CD4-positive, CD25-positive, alpha-beta regulatory T cell (primary cell): ENCODE data around the gene FXYD7. TPM values are rescaled to one million over a fixed set of nuclear protein-coding genes. Genes with fewer than 3 reads are reported as not detected.

Experiments
- ATAC-seq, 2 donors: fragments of 150-1000 bp; cut with Tn5 transposase; one replicate each; pipeline ENCODE4 v1.10.0; 2021; ENCODE audit warnings: low read depth in 2 of 2, moderate number of reproducible peaks in 2 of 2, moderate library complexity in 1 of 2
- DNase-seq, 3 donors: peaks; one replicate each; pipeline versions ENCODE4 v3.0.0 to v3.0.0-alpha.2; 2012 to 2022; ENCODE audit warnings: mixed read lengths in 1 of 3
- H3K27ac ChIP-seq: one replicate; pipeline ENCODE4 v1.7.0; 2013; ENCODE audit warnings: mild to moderate bottlenecking, low read length; ENCODE audit not compliant: insufficient read depth, poor library complexity, severe bottlenecking
- H3K27me3 ChIP-seq: one replicate; pipeline ENCODE4 v1.7.0; 2013; ENCODE audit warnings: low read length; ENCODE audit not compliant: control insufficient read depth, insufficient read depth
- H3K36me3 ChIP-seq: one replicate; pipeline ENCODE4 v1.7.0; 2013; ENCODE audit warnings: mild to moderate bottlenecking, low read length, moderate library complexity; ENCODE audit not compliant: control insufficient read depth, insufficient read depth
- H3K4me1 ChIP-seq: 2 replicates; pipeline ENCODE4 v1.7.0; 2013; ENCODE audit warnings: mild to moderate bottlenecking, low read length; ENCODE audit not compliant: insufficient read depth, control insufficient read depth, poor library complexity, severe bottlenecking
- H3K4me3 ChIP-seq: one replicate; pipeline ENCODE4 v1.7.0; 2013; ENCODE audit warnings: low read depth, mild to moderate bottlenecking, low read length, moderate library complexity
- H3K9me3 ChIP-seq, 2 experiments: 1 replicate in 1 of 2; 2 replicates in 1 of 2; pipeline ENCODE4 v1.7.0; 2013; ENCODE audit warnings: low read length in 2 of 2, mild to moderate bottlenecking in 1 of 2, moderate library complexity in 1 of 2; ENCODE audit not compliant: control insufficient read depth in 2 of 2
- H3K27ac Mint-ChIP-seq, 3 donors: one replicate each; pipeline ENCODE4 v1.8.0; 2020 to 2022; ENCODE audit warnings: mild to moderate bottlenecking in 3 of 3, mixed read lengths in 3 of 3, moderate library complexity in 2 of 3
- H3K27me3 Mint-ChIP-seq: one replicate; pipeline ENCODE4 v1.8.0; 2022; ENCODE audit warnings: mild to moderate bottlenecking, mixed read lengths
- H3K36me3 Mint-ChIP-seq: one replicate; pipeline ENCODE4 v1.8.0; 2020; ENCODE audit warnings: mixed read lengths
- H3K4me1 Mint-ChIP-seq, 4 donors: one replicate each; pipeline ENCODE4 v1.8.0; 2020 to 2022; ENCODE audit warnings: mixed read lengths in 4 of 4, mild to moderate bottlenecking in 1 of 4
- H3K4me3 Mint-ChIP-seq, 4 donors: one replicate each; pipeline ENCODE4 v1.8.0; 2020 to 2022; ENCODE audit warnings: mild to moderate bottlenecking in 4 of 4, mixed read lengths in 4 of 4, moderate library complexity in 3 of 4
- H3K9me3 Mint-ChIP-seq, 7 donors: one replicate each; pipeline ENCODE4 v1.8.0; 2020 to 2022; ENCODE audit warnings: mixed read lengths in 7 of 7, mild to moderate bottlenecking in 3 of 7, moderate library complexity in 2 of 7
- polyA plus RNA-seq, 4 donors: library from polyadenylated mRNA; unstranded; fragments of 300-500 nt; fragmentation: Illumina TruSeq; gene quantifications; one replicate each; pipeline ENCODE4 v1.2.3, GENCODE V29; 2021
- total RNA-seq: library from RNA; stranded (reverse); gene quantifications from one replicate; pipeline ENCODE4 v1.2.3, GENCODE V29; 2022

Gene FXYD7
- total and polyA plus RNA-seq, 5 donors from 2014 or later: 3.2 to 9.3 (median 4.9) TPM

DNA sequence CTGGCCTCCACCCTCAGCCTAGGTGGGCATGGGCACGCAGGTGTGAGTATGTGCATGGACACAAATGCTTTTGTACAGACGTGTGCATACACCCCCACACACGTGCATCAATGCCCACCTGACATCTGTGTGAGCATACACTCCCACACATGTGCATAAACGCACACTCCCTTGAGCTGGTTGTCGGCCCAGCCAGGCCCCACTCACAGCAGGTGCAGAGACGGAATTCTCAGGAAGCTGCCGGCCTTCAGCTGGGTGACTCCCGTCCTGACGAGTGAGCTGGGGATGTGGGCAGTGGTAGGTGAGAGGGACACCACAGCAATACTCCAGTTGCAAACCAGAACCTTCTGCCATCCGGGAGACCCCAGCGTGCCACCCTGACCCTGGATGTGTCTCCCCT, 9.2 kb upstream of the FXYD7 start:
- H3K27me3 Mint-ChIP-seq: no peaks in the 10 kb centered on the region
- Histone ChIP-seq H3K27ac (no peak overlapping the region), H3K4me3 (no peak overlapping the region), H3K36me3 (no peaks in the 10 kb centered on the region), H3K9me3 (no peaks in the 10 kb centered on the region), H3K4me1 (no peaks in the 10 kb centered on the region), H3K27me3 (no peaks in the 10 kb centered on the region)
- no peaks in the 10 kb centered on the region for H3K36me3 Mint-ChIP-seq
- H3K4me1 Mint-ChIP-seq: peaks cover 0 to 8% (median 4%) of the 10 kb centered on the region in 4 donors
- no peak overlapping the region for H3K4me3 Mint-ChIP-seq
- no peak overlapping the region for H3K27ac Mint-ChIP-seq
- DNase-seq: no peak
- no peak for ATAC-seq
- peaks cover 0 to 11% (median 0%) of the 10 kb centered on the region in 7 donors for H3K9me3 Mint-ChIP-seq

DNA sequence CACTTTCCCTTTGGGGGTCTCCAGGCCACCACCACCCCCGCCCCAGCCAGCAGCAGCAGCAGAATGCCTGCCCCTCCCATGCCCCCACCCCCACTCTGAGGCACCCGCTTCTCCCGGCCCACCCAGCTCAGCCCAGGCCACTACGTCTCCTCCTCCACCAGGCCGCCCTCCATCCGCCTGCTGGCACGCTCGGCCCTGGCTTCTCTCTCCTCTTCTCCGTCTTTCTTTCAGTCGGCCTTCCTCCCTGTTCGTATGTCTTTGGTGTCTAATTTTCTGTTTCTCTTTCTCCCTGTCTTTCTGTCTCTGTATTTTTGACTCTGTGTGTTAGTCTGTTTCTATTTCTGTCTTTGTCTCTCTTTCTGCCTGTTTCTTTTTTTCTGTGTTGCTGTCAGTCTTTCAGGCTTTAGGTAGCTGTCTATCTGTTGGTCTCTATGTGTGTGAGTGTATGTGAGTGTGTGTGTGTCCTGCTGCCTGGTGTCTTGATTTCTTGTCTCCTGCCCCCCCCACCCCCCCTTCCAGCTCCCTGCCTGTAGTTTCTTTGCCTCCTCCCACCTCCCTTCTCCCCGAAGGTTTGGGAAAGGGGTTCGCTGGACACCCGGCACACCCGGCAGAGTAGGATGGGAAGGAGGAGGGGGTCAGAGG, 8.3 kb upstream of the FXYD7 start, which contains the start of gene LGI4:
TSS of gene LGI4 (minus strand) at position 459 of the 642 bp plus-strand sequence. CDS start at position 80, 379 bp downstream.
- Histone ChIP-seq H3K36me3 (no peaks in the 10 kb centered on the region), H3K27ac (no peak within 1 kb of the TSS), H3K9me3 (no peaks in the 10 kb centered on the region), H3K4me1 (no peaks in the 10 kb centered on the region), H3K27me3 (no peaks in the 10 kb centered on the region), H3K4me3 (no peak within 1 kb of the TSS)
- Mint-ChIP-seq H3K27me3 (no peaks in the 10 kb centered on the region), H3K27ac (peak within 1 kb of the TSS in 2 of 3 donors; percentile 24 to 64), H3K4me1 (peaks cover 0 to 8% (median 4%) of the 10 kb centered on the region in 4 donors), H3K36me3 (no peaks in the 10 kb centered on the region), H3K9me3 (peaks cover 0 to 11% (median 0%) of the 10 kb centered on the region in 7 donors), H3K4me3 (no peak within 1 kb of the TSS)
- ATAC-seq (no peak), DNase-seq (no peak)

DNA sequence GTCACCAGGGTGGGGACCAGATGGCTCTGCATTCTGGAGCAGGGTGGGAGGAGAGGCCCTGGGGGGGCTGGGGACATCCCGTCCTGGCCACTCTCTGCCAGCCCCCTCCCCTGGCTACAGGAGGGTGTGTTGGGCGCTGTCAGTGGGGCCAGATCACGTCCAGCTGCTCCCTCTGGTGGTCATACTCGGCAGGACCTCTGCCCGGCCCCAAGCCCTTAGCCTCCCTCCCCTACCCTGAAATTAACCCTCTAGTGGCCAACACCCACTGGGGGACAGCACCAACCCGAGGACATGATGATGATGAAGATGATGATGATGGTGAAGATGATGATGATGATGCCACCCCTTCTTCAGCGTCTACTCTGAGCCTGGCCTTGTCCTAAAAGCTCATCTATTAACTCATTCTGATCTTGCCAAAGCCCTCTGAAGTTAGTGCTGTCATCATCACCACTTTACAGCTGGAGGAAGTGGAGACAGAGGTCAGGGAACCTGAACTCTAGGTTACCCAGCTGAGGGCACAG, 7.6 kb upstream of the FXYD7 start:
- peak; percentile 42 to 69 (median 54) for DNase-seq
- peaks cover 0 to 8% (median 4%) of the 10 kb centered on the region in 4 donors for H3K4me1 Mint-ChIP-seq
- H3K27ac Mint-ChIP-seq: peak overlapping the region in 1 of 3 donors; percentile 24
- peak; percentile 65 to 78 for ATAC-seq
- no peak overlapping the region for H3K27ac ChIP-seq
- no peaks in the 10 kb centered on the region for H3K9me3 ChIP-seq
- H3K4me3 Mint-ChIP-seq: no peak overlapping the region
- no peaks in the 10 kb centered on the region for H3K27me3 ChIP-seq
- no peaks in the 10 kb centered on the region for H3K36me3 Mint-ChIP-seq
- peaks cover 3% of the 10 kb centered on the region for H3K4me1 ChIP-seq
- H3K4me3 ChIP-seq: no peak overlapping the region
- H3K36me3 ChIP-seq: no peaks in the 10 kb centered on the region
- no peaks in the 10 kb centered on the region for H3K27me3 Mint-ChIP-seq
- H3K9me3 Mint-ChIP-seq: peaks cover 0 to 11% (median 0%) of the 10 kb centered on the region in 7 donors

DNA sequence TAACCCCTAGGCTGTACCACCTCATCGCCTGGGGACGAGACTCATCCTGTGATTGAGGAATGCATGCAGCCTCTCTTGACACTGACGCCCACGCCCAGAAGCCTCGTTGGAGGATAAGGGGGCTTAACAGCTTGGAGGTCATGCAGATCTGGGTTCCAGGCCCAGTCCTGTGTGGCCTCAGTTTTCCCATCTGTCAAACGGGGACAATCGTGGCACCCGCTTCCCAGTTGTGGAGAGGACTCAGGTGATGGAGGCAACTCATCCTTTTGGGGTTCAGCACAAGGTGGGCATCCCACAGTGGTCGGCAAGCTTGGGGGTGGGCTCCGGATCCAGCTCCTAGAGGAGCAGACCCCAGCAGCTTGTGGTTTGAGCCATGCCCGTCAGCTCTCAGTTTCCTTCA, 6.8 kb upstream of the FXYD7 start:
- Histone ChIP-seq H3K27me3 (no peaks in the 10 kb centered on the region), H3K4me3 (no peak overlapping the region), H3K27ac (no peak overlapping the region), H3K9me3 (no peaks in the 10 kb centered on the region), H3K36me3 (no peaks in the 10 kb centered on the region), H3K4me1 (peaks cover 9% of the 10 kb centered on the region)
- Mint-ChIP-seq H3K4me1 (peaks cover 0 to 14% (median 10%) of the 10 kb centered on the region in 4 donors), H3K36me3 (no peaks in the 10 kb centered on the region), H3K27me3 (no peaks in the 10 kb centered on the region), H3K27ac (no peak overlapping the region), H3K4me3 (no peak overlapping the region), H3K9me3 (peaks cover 0 to 11% (median 0%) of the 10 kb centered on the region in 7 donors)
- no peak for DNase-seq
- no peak for ATAC-seq

DNA sequence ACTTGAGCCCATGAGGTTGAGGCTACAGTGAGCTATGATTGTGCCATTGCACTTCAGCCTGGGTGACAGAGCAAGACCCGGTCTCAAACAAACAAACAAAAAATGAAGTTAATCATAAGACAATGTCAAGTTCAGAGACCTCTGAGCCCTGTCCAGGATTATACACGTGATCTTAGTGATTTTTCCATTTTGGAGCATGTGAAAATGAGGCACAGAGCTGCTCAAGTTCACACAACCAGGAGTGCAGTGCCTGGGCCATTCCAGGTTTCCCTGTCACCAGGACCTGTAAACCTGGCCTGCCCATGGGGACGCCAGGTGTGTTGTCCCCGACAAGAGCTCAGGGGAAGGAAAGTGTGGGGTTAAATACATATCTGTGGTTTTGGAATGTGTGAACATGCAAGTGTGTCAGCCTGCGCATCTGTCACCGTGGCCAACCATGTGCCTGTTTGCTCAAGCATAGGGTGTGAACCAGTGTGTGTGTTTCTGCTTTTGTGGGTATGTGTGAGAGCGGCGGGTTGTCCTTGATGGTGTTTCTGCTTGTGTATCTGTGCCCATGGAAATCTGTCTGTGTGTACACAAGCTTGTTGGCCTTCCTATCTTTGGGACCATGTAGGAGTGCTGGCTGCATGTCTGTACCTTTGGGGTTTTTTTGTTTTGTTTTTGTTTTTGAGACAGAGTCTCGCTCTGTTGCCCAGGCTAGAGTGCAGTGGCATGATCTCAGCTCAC, 5.9 kb upstream of the FXYD7 start:
- H3K4me1 Mint-ChIP-seq: peaks cover 6 to 22% (median 18%) of the 10 kb centered on the region in 4 donors
- no peaks in the 10 kb centered on the region for H3K9me3 ChIP-seq
- no peaks in the 10 kb centered on the region for H3K36me3 Mint-ChIP-seq
- peaks cover 18% of the 10 kb centered on the region for H3K4me1 ChIP-seq
- H3K27me3 Mint-ChIP-seq: peaks cover 9% of the 10 kb centered on the region
- no peaks in the 10 kb centered on the region for H3K27me3 ChIP-seq
- H3K9me3 Mint-ChIP-seq: peaks cover 0 to 11% (median 0%) of the 10 kb centered on the region in 7 donors
- H3K4me3 Mint-ChIP-seq: no peak overlapping the region
- no peaks in the 10 kb centered on the region for H3K36me3 ChIP-seq
- DNase-seq: no peak
- H3K4me3 ChIP-seq: no peak overlapping the region
- no peak overlapping the region for H3K27ac ChIP-seq
- no peak overlapping the region for H3K27ac Mint-ChIP-seq
- no peak for ATAC-seq

DNA sequence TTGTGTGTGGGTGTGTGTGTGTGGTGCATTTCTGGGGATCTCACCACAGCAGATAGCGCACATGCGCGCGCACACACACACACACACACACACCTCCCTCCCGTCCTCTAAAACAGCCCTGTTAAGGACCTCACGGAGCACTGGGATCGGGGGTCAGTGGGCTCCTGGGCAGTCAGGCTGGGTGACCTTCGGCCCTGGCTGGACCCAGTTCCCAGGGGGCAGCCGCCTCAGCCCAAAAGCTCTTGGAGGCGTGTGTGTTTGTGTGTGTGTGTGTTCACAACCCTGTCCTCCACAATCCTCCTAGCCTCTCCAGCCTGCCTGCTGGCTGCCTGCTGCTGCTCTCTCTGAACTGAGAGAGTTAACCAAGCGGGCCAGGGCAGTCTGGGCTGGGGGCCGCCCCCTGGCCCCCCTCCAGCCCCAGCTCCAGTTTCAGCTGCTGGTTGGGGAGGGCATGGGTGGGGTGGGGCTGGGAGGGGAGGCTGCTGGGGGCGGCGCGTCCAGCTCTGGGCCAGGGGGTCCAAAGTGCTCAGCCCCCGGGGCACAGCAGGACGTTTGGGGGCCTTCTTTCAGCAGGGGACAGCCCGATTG, 4.7 kb upstream of the FXYD7 start, which contains the start of gene FXYD1:
TSS of gene FXYD1 (plus strand) at position 520 of the 588 bp plus-strand sequence. CDS start 1,256 bp downstream, outside the sequence.
- H3K9me3 ChIP-seq: no peaks in the 10 kb centered on the region
- DNase-seq (no peak), ATAC-seq (no peak)
- no peak within 1 kb of the TSS for H3K27ac ChIP-seq
- Mint-ChIP-seq H3K27me3 (peaks cover 9% of the 10 kb centered on the region), H3K4me3 (peak within 1 kb of the TSS in 2 of 4 donors; percentile 29 to 33), H3K27ac (no peak within 1 kb of the TSS), H3K9me3 (peaks cover 0 to 1% (median 0%) of the 10 kb centered on the region in 7 donors), H3K36me3 (no peaks in the 10 kb centered on the region), H3K4me1 (peaks cover 6 to 29% (median 17%) of the 10 kb centered on the region in 4 donors)
- no peaks in the 10 kb centered on the region for H3K27me3 ChIP-seq
- no peak within 1 kb of the TSS for H3K4me3 ChIP-seq
- H3K36me3 ChIP-seq: no peaks in the 10 kb centered on the region
- H3K4me1 ChIP-seq: peaks cover 29% of the 10 kb centered on the region

DNA sequence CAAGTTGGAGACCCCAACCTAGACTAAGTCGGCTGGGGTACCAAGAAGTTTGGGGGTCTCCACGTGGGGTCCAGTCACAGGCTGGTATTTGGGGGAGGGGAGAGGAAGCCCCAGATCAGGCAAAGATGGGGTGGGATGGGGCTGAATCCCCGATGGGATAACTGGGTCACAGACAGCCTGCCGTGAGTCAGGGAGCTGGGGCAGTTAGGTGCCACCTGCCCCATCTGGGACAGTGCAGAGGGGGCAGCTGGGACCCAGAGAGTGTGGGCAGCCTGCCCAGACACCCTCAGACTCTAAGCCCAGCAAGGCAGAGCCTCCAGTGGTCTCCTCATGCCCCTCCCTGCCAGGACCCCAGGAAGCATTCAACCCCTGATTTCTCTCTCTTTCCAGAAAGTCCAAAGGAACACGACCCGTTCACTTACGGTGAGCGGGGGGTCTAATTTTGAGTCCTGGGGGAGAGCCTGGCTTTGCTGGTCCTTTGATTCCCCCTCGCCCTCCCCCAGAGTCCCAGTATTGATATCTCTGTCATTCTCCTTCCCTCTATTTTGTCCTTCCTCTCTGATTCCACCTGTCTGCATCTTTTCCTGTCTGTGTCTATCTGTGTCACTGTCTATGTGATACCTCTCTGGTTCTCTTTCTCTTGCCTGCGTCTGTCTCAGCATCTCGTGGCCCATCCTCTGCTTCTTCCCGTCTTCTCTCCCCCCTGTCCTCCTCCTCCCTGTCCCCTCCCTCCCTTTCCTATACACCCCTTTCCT, 2.7 kb upstream of the FXYD7 start:
- Mint-ChIP-seq H3K4me1 (peaks cover 6 to 47% (median 22%) of the 10 kb centered on the region in 4 donors), H3K4me3 (peak overlapping the region in 3 of 4 donors; percentile 70 to 88 (median 73)), H3K27ac (peak overlapping the region; percentile 74 to 95 (median 84)), H3K27me3 (peaks cover 9% of the 10 kb centered on the region), H3K9me3 (no peaks in the 10 kb centered on the region), H3K36me3 (no peaks in the 10 kb centered on the region)
- Histone ChIP-seq H3K9me3 (no peaks in the 10 kb centered on the region), H3K27ac (no peak overlapping the region), H3K4me1 (peaks cover 43% of the 10 kb centered on the region), H3K36me3 (no peaks in the 10 kb centered on the region), H3K27me3 (no peaks in the 10 kb centered on the region), H3K4me3 (no peak overlapping the region)
- ATAC-seq (no peak), DNase-seq (no peak)
